HG02763 (cell line): ENCODE data around the gene ERBB2.
"Not testable (repeated sequence)": the region's sequence is repeated elsewhere in the genome, so short reads cannot be mapped to it uniquely, and the experiment has no call there.

Experiments used
- ATAC-seq: cut with Tn5 transposase; IDR thresholded peaks from one replicate; pipeline ENCODE4 v1.9.1; 2021; ENCODE audit warnings: mild to moderate bottlenecking, moderate library complexity; ENCODE audit not compliant: unreplicated experiment

ERBB2 gene

GRCh38 chr17:39742856-39743436 is 43.1 kb downstream of the ERBB2 start:
- ATAC-seq: no peak

GRCh38 chr17:39744075-39744835 is 44.4 kb downstream of the ERBB2 start:
- no peak for ATAC-seq

- ATAC-seq: no peak
These were observed 45.0 kb downstream of the ERBB2 start for GRCh38 chr17:39744836-39745215.

GRCh38 chr17:39745335-39746144 is 45.7 kb downstream of the ERBB2 start:
- no peak for ATAC-seq

- ATAC-seq: no peak
These were observed 46.2 kb downstream of the ERBB2 start for GRCh38 chr17:39746145-39746461.

- no peak for ATAC-seq
These were observed 47.9 kb downstream of the ERBB2 start for GRCh38 chr17:39747745-39748144.

GRCh38 chr17:39748444-39749034 is 48.7 kb downstream of the ERBB2 start:
- not testable (repeated sequence) for ATAC-seq

GRCh38 chr17:39750131-39751015 is 50.5 kb downstream of the ERBB2 start:
- no peak for ATAC-seq

- ATAC-seq: no peak
These were observed 51.2 kb downstream of the ERBB2 start for GRCh38 chr17:39751016-39751543.

- no peak for ATAC-seq
These were observed 51.8 kb downstream of the ERBB2 start for GRCh38 chr17:39751637-39752036.

- no peak for ATAC-seq
These were observed 52.5 kb downstream of the ERBB2 start for GRCh38 chr17:39752241-39752881.

GRCh38 chr17:39753514-39754160 is 53.8 kb downstream of the ERBB2 start:
- ATAC-seq: peak; percentile 18

- ATAC-seq: peak; percentile 59
These were observed 54.5 kb downstream of the ERBB2 start for GRCh38 chr17:39754161-39754957.

- no peak for ATAC-seq
These were observed 55.2 kb downstream of the ERBB2 start for GRCh38 chr17:39754958-39755553.

GRCh38 chr17:39755554-39756379 is 55.9 kb downstream of the ERBB2 start:
- no peak for ATAC-seq

- no peak for ATAC-seq
These were observed 56.7 kb downstream of the ERBB2 start for GRCh38 chr17:39756380-39757079.
